K562 (cell line): ENCODE results near the gene MITF. TPM values are rescaled to one million over a fixed set of nuclear protein-coding genes. Genes with fewer than 3 reads are reported as not detected.

ENCODE experiments used
- ATAC-seq: fragments of 200-7000 bp; cut with Tn5 transposase; 3 replicates; pipeline ENCODE4 v1.9.1; 2020; ENCODE audit warnings: moderate library complexity
- BruUV-seq: library from RNA; stranded (reverse); fragments of 400-500 nt; replicated peaks from 2 replicates; lab custom pipeline; 2021; lab: Mats Ljungman, UMichigan
- CTCF ChIA-PET: fragments of 300-600 bp; formaldehyde crosslinking; extraction: SDS; loops from one replicate; lab custom pipeline; 2021; ENCODE audit warnings: low intra/inter-chr PET ratio; lab: Yijun Ruan, JAX
- POLR2A ChIA-PET: fragments of 300-600, 350-650 bp; sonication (Branson Sonifier 250); formaldehyde crosslinking; extraction: SDS; loops from one replicate; lab custom pipeline; 2021; ENCODE audit warnings: antibody characterized with exemption, inconsistent platforms; lab: Yijun Ruan, JAX
- DNase-seq, 4 experiments: peaks; one replicate each; pipeline versions ENCODE4 v3.0.0 to v3.0.0-alpha.2; 2011 to 2018; ENCODE audit warnings: low spot score in 3 of 4, mixed read lengths in 3 of 4; ENCODE audit errors: extremely low read depth in 1 of 4
- FAIRE-seq: peaks from 2 replicates; lab custom pipeline; 2011; peaks lifted over from hg19 to GRCh38; lab: Jason Lieb, UNC
- H2AFZ ChIP-seq: 2 replicates; pipeline ENCODE4 v1.6.0; 2011; ENCODE audit warnings: low read depth, low read length, control low read depth, inconsistent platforms
- H3K27ac ChIP-seq: fragments of 200-600 bp; 3 replicates; pipeline ENCODE4 v1.8.0; 2011; ENCODE audit warnings: low read depth, mild to moderate bottlenecking, control low read depth, inconsistent platforms, low read length, moderate library complexity, mixed read lengths; ENCODE audit errors: extremely low read depth
- H3K27me3 ChIP-seq, 2 experiments: fragments of 300-600 bp in 1 of 2; 2 replicates in 1 of 2; 3 replicates in 1 of 2; pipeline versions ENCODE4 v1.6.0 to v1.8.0; 2011; ENCODE audit warnings: inconsistent platforms in 2 of 2, low read length in 2 of 2, mild to moderate bottlenecking in 1 of 2, mixed read lengths in 1 of 2, moderate library complexity in 1 of 2; ENCODE audit not compliant: control insufficient read depth in 2 of 2, insufficient read depth in 2 of 2
- H3K36me3 ChIP-seq: fragments of 300-600 bp; 3 replicates; pipeline ENCODE4 v1.8.0; 2011; ENCODE audit warnings: mild to moderate bottlenecking, low read length, inconsistent platforms; ENCODE audit not compliant: control insufficient read depth, insufficient read depth
- H3K4me1 ChIP-seq, 2 experiments: fragments of 200-600 bp in 1 of 2; replicated peaks in 1 of 2; 2 replicates in 1 of 2; 3 replicates in 1 of 2; pipeline versions ENCODE4 v1.5.1 to v1.8.0; 2011; ENCODE audit warnings: inconsistent platforms in 2 of 2, low read length in 2 of 2, mild to moderate bottlenecking in 1 of 2, mixed read lengths in 1 of 2, moderate library complexity in 1 of 2; ENCODE audit not compliant: control insufficient read depth in 2 of 2, insufficient read depth in 2 of 2
- H3K4me2 ChIP-seq: 2 replicates; pipeline ENCODE4 v1.6.1; 2011; ENCODE audit warnings: low read length, control low read depth, inconsistent platforms, mixed read lengths; ENCODE audit not compliant: insufficient read depth
- H3K4me3 ChIP-seq: fragments of 200-600 bp; sonication (generic), shearing (Covaris generic); 2 replicates; pipeline ENCODE4 v1.5.1; 2016; ENCODE audit warnings: control low read depth, inconsistent platforms
- H3K79me2 ChIP-seq: fragments of 200-600 bp; 3 replicates; pipeline ENCODE4 v1.8.0; 2011; ENCODE audit warnings: low read length, inconsistent platforms; ENCODE audit not compliant: control insufficient read depth, insufficient read depth
- H3K9ac ChIP-seq, 2 experiments: 2 replicates each; pipeline versions ENCODE4 v1.6.0 to v1.6.1; 2011; ENCODE audit warnings: low read depth in 2 of 2, low read length in 2 of 2, control low read depth in 1 of 2, inconsistent platforms in 1 of 2, mild to moderate bottlenecking in 1 of 2, mixed read lengths in 1 of 2; ENCODE audit not compliant: insufficient read depth in 1 of 2
- H3K9me1 ChIP-seq: one replicate; pipeline ENCODE4 v1.6.0; 2011; ENCODE audit warnings: inconsistent platforms, mild to moderate bottlenecking, low read length, moderate library complexity; ENCODE audit not compliant: control insufficient read depth, insufficient read depth
- H3K9me3 ChIP-seq: replicated peaks from 2 replicates; pipeline ENCODE4 v1.5.1; 2011; ENCODE audit warnings: low read depth, low read length, inconsistent platforms; ENCODE audit not compliant: control insufficient read depth, insufficient read depth
- H4K20me1 ChIP-seq: replicated peaks from 2 replicates; pipeline ENCODE4 v1.6.1; 2011; ENCODE audit warnings: low read length, inconsistent platforms, mixed read lengths; ENCODE audit not compliant: control insufficient read depth, insufficient read depth
- CBFA2T3 ChIP-seq: fragments of 450-650 bp; IDR thresholded peaks from 2 replicates; pipeline ENCODE4 v1.6.1; 2017
- DACH1 ChIP-seq: fragments of 450-650 bp; IDR thresholded peaks from 2 replicates; pipeline ENCODE4 v1.6.1; 2018; ENCODE audit not compliant: partially characterized antibody
- ETV6 ChIP-seq, 3 experiments: fragments of 150-350 bp in 1 of 3; sonication (generic) in 1 of 3; formaldehyde crosslinking in 1 of 3; IDR thresholded peaks; 2 replicates each; pipeline versions ENCODE4 v1.6.1 to v1.8.0; 2014 to 2022; ENCODE audit warnings: borderline replicate concordance in 2 of 3, low read depth in 2 of 3, antibody characterized with exemption in 1 of 3, low read length in 1 of 3, mild to moderate bottlenecking in 1 of 3, missing genetic modification reagents in 1 of 3
- ILK ChIP-seq: fragments of 450-650 bp; IDR thresholded peaks from 2 replicates; pipeline ENCODE4 v1.6.1; 2016; ENCODE audit warnings: missing genetic modification characterization, low read depth, mild to moderate bottlenecking, missing compliant biosample characterization, moderate library complexity, borderline replicate concordance
- SMARCA5 ChIP-seq: fragments of 450-650 bp; IDR thresholded peaks from 2 replicates; pipeline ENCODE4 v1.6.1; 2016
- SREBF2 ChIP-seq: sonication (generic); formaldehyde crosslinking; IDR thresholded peaks from 2 replicates; pipeline ENCODE4 v1.4.0; 2020; ENCODE audit warnings: mild to moderate bottlenecking, missing genetic modification reagents
- XRCC3 ChIP-seq: fragments of 450-650 bp; IDR thresholded peaks from 2 replicates; pipeline ENCODE4 v1.6.1; 2017; ENCODE audit warnings: mild to moderate bottlenecking, moderate library complexity
- ZNF282 ChIP-seq: sonication (generic); formaldehyde crosslinking; IDR thresholded peaks from 2 replicates; pipeline ENCODE4 v1.8.1; 2023; ENCODE audit warnings: missing genetic modification reagents
- ZNF644 ChIP-seq: fragments of 200-800 bp; sonication (Bioruptor generic); IDR thresholded peaks from 2 replicates; pipeline ENCODE4 v1.6.1; 2016; ENCODE audit warnings: low read depth, missing genetic modification characterization, missing compliant biosample characterization
- ZNF780A ChIP-seq: fragments of 250-450 bp; sonication (Bioruptor Pico); IDR thresholded peaks from 2 replicates; pipeline ENCODE4 v1.5.0; 2021; ENCODE audit warnings: mild to moderate bottlenecking
- WGBS: fragments of 100-300 bp; shearing (Covaris generic); methylation state at CpG from one replicate; pipeline ENCODE4 v1.1.6; 2016; ENCODE audit warnings: low coverage, mixed read lengths; ENCODE audit not compliant: insufficient coverage; ENCODE audit errors: missing lambda C conversion rate; 5-methylcytosine and 5-hydroxymethylcytosine counted together
- in situ Hi-C: fragments of 300-500 bp; cut with MboI; formaldehyde crosslinking; loops from 4 replicates; pipeline ENCODE4 v1.15.0; 2018; ENCODE audit warnings: inconsistent platforms, mixed read lengths
- intact Hi-C: fragments of 100-400 bp; cut with micrococcal nuclease; formaldehyde crosslinking; loops from 2 replicates; pipeline ENCODE4 v1.14.2; 2022
- polyA plus RNA-seq, 8 experiments: library from polyadenylated mRNA; depleted of rRNA in 4 of 8; stranded (reverse) in 5 of 8; unstranded in 3 of 8; fragments of >200 nt; fragmentation: Nextera tagmentation in 2 of 8; fragmentation: Illumina TruSeq in 1 of 8; extraction: Ambion mirVana in 2 of 8; extraction: Trizol in 1 of 8; gene quantifications; 2 replicates each; pipeline versions ENCODE4 v1.2.1 to v1.2.3, GENCODE V29; 2011 to 2014; ENCODE audit warnings: inconsistent platforms in 1 of 8, missing spikeins in 1 of 8
- total RNA-seq, 7 experiments: library from RNA; depleted of rRNA in 6 of 7; stranded (reverse); fragments of >200 nt in 6 of 7; fragmentation: Illumina TruSeq in 2 of 7; extraction: Trizol in 2 of 7; gene quantifications; 2 replicates each; pipeline versions ENCODE4 v1.2.1 to v1.2.3, GENCODE V29; 2011 to 2021; ENCODE audit warnings: low replicate concordance in 1 of 7
- TF ChIP-seq, protein P1 (sequence below), 2 experiments: IDR thresholded peaks in 1 of 2; conservative IDR thresholded peaks in 1 of 2; 2 replicates each; pipeline ENCODE4 v1.6.1; 2016; ENCODE audit warnings: low read depth in 2 of 2, mild to moderate bottlenecking in 1 of 2, missing compliant biosample characterization in 1 of 2, missing genetic modification characterization in 1 of 2, moderate library complexity in 1 of 2
- TF ChIP-seq, protein P2 (sequence below): fragments of 250-450 bp; sonication (Bioruptor Pico); IDR thresholded peaks from 2 replicates; pipeline ENCODE4 v1.6.1; 2021; ENCODE audit warnings: mild to moderate bottlenecking
- TF ChIP-seq, protein P3 (sequence below): sonication (generic); formaldehyde crosslinking; IDR thresholded peaks from 2 replicates; pipeline ENCODE4 v1.9.0; 2022; ENCODE audit warnings: mild to moderate bottlenecking, missing genetic modification reagents
- TF ChIP-seq, protein P4 (sequence below), 2 experiments: fragments of 450-650 bp in 1 of 2; sonication (generic) in 1 of 2; formaldehyde crosslinking in 1 of 2; IDR thresholded peaks in 1 of 2; conservative IDR thresholded peaks in 1 of 2; 2 replicates each; pipeline versions ENCODE4 v1.6.1 to v1.8.1; 2016 to 2023; ENCODE audit warnings: mild to moderate bottlenecking in 2 of 2, moderate library complexity in 2 of 2, inconsistent platforms in 1 of 2, missing genetic modification reagents in 1 of 2
- TF ChIP-seq, protein P5 (sequence below): fragments of 450-650 bp; IDR thresholded peaks from one replicate; pipeline ENCODE4 v1.6.1; 2018; ENCODE audit warnings: mild to moderate bottlenecking, moderate library complexity; ENCODE audit not compliant: partially characterized antibody

The MITF gene
- total and polyA plus RNA-seq, 9 of the 15 experiments (the other 6 are each of a cell fraction or from before 2014, with no cell fraction given) = 5.6 to 14.9 (median 11.1) TPM

DNA sequence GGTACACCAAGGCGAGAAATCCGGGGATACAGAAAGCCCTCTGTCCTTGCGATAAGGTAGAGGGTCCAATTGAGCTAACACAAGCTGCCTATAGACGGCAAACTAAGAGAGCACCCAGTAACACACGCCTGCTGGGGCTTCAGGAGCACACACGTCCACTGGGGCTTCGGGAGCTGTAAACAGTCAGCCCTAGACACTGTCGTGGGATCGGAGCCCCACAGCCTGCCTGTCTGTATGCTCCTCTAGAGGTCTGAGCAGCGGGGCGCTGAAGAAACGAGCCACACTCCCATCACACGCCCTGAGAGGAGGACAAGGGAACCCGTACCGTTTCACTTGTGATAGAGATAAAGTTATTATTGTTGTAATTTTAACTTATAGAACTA is 260.8 kb downstream of the MITF start:
- H3K27ac ChIP-seq = peak overlapping the region; percentile 79
- H3K4me1 ChIP-seq = peaks cover 0 to 5% of the 10 kb centered on the region in 2 experiments; a peak in 2 of 5 replicates
- WGBS = under 1% methylated on average over 15 of the region's 15 CpGs
- peak overlapping the region; percentile 82 for H2AFZ ChIP-seq
- ATAC-seq (peak; percentile 81), FAIRE-seq (peak; percentile 42), DNase-seq (peak in 2 of 4 experiments; percentile 10 to 64)
- in situ Hi-C loops = no loop called here
- peak overlapping the region; percentile 75 to 93 for H3K9ac ChIP-seq
- H3K9me3 ChIP-seq = no peaks in the 10 kb centered on the region; the same call in 1 of the 2 replicates
- H3K27me3 ChIP-seq = no peaks in the 10 kb centered on the region
- no peaks in the 10 kb centered on the region for H3K79me2 ChIP-seq
- ChIA-PET CTCF (no interaction called here), POLR2A (interaction anchor here (0.6 to 3.3 kb wide), 6 partner anchors 9 to 347 kb away, joined by 3 to 8 read pairs (median 3); no protein-coding TSS in a partner anchor)
- no peaks in the 10 kb centered on the region for H3K36me3 ChIP-seq
- peak overlapping the region; percentile 53 for H3K4me3 ChIP-seq
- no peaks in the 10 kb centered on the region for H4K20me1 ChIP-seq
- no peaks in the 10 kb centered on the region for H3K9me1 ChIP-seq
- intact Hi-C loops = no loop called here
- H3K4me2 ChIP-seq = peak overlapping the region; percentile 85
- BruUV-seq = TSS peak; percentile 78
- TF ChIP-seq, protein P1, sequence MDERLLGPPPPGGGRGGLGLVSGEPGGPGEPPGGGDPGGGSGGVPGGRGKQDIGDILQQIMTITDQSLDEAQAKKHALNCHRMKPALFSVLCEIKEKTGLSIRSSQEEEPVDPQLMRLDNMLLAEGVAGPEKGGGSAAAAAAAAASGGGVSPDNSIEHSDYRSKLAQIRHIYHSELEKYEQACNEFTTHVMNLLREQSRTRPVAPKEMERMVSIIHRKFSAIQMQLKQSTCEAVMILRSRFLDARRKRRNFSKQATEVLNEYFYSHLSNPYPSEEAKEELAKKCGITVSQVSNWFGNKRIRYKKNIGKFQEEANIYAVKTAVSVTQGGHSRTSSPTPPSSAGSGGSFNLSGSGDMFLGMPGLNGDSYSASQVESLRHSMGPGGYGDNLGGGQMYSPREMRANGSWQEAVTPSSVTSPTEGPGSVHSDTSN (CRISPR knock-in tag; IDR thresholded peaks at IDR 0.05; ENCODE audit: low read depth) = no peak
- TF ChIP-seq, protein P1 (tag; conservative IDR thresholded peaks at IDR 0.05; ENCODE audit: low read depth) = no peak
- no peak for TF ChIP-seq SREBF2 (CRISPR knock-in tag)
- 0 out of 2 replicates have a peak, but pooled peaks have one; percentile 29 for TF ChIP-seq ZNF644
- TF ChIP-seq, protein P2, sequence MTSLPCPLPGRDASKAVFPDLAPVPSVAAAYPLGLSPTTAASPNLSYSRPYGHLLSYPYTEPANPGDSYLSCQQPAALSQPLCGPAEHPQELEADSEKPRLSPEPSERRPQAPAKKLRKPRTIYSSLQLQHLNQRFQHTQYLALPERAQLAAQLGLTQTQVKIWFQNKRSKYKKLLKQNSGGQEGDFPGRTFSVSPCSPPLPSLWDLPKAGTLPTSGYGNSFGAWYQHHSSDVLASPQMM = no peak
- TF ChIP-seq ZNF780A (CRISPR knock-in tag) = no peak
- TF ChIP-seq CBFA2T3 = 0 out of 2 replicates have a peak, but pooled peaks have one; percentile 3
- TF ChIP-seq ZNF282 (CRISPR knock-in tag) = no peak
- TF ChIP-seq SMARCA5 = no peak
- TF ChIP-seq, protein P3, sequence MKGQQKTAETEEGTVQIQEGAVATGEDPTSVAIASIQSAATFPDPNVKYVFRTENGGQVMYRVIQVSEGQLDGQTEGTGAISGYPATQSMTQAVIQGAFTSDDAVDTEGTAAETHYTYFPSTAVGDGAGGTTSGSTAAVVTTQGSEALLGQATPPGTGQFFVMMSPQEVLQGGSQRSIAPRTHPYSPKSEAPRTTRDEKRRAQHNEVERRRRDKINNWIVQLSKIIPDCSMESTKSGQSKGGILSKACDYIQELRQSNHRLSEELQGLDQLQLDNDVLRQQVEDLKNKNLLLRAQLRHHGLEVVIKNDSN = no peak
- TF ChIP-seq, protein P4, sequence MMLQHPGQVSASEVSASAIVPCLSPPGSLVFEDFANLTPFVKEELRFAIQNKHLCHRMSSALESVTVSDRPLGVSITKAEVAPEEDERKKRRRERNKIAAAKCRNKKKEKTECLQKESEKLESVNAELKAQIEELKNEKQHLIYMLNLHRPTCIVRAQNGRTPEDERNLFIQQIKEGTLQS (IDR thresholded peaks at IDR 0.05) = no peak
- TF ChIP-seq, protein P4 (CRISPR knock-in tag; conservative IDR thresholded peaks at IDR 0.05) = no peak
- no peak for TF ChIP-seq XRCC3
- TF ChIP-seq ILK = no peak
- TF ChIP-seq DACH1 = no peak
- TF ChIP-seq ETV6 (IDR thresholded peaks at IDR 0.05; ENCODE audit: borderline replicate concordance in 1 of 2, low read depth in 2 of 2, low read length in 1 of 2) = no peak
- TF ChIP-seq ETV6 (CRISPR knock-in tag; IDR thresholded peaks at IDR 0.05; ENCODE audit: borderline replicate concordance) = no peak
- TF ChIP-seq, protein P5, sequence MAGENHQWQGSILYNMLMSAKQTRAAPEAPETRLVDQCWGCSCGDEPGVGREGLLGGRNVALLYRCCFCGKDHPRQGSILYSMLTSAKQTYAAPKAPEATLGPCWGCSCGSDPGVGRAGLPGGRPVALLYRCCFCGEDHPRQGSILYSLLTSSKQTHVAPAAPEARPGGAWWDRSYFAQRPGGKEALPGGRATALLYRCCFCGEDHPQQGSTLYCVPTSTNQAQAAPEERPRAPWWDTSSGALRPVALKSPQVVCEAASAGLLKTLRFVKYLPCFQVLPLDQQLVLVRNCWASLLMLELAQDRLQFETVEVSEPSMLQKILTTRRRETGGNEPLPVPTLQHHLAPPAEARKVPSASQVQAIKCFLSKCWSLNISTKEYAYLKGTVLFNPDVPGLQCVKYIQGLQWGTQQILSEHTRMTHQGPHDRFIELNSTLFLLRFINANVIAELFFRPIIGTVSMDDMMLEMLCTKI = no peak
